ENCODE results near the gene AMD1.

AMD1 gene

GRCh38 chr6:110884321-110884720 lies 9.7 kb downstream of the AMD1 start:
- no peak overlapping the region for H2AFZ ChIP-seq (ENCODE audit: low read depth, low read length, severe bottlenecking)
- no peak overlapping the region for H3K9ac ChIP-seq (ENCODE audit: low read length)
- no peak overlapping the region for H3K4me3 ChIP-seq (ENCODE audit: insufficient read depth, low read length, poor library complexity, severe bottlenecking)
- H3K27ac ChIP-seq (ENCODE audit: low read depth, low read length), result no peak overlapping the region
- H3K4me2 ChIP-seq (ENCODE audit: low read depth, low read length, poor library complexity, severe bottlenecking), result no peak overlapping the region
- TF ChIP-seq EZH2phosphoT487 (conservative IDR thresholded peaks at IDR 0.05; ENCODE audit: low read length) (no peak), CTCF (IDR thresholded peaks at IDR 0.05; ENCODE audit: insufficient read depth, low read length, poor library complexity, severe bottlenecking) (no peak)
- H3K9me2 ChIP-seq (replicated peaks; ENCODE audit: insufficient read depth, low read length), result no peaks in the 10 kb centered on the region
- H3K27me3 ChIP-seq (ENCODE audit: low read length), result no peaks in the 10 kb centered on the region
- peaks cover 7% of the 10 kb centered on the region for H3K36me3 ChIP-seq (ENCODE audit: low read length)
- peaks cover 10% of the 10 kb centered on the region; the same call in 1 of the 2 replicates for H3F3A ChIP-seq (ENCODE audit: insufficient read depth)
- peaks cover 100% of the 10 kb centered on the region for H3K79me2 ChIP-seq (ENCODE audit: insufficient read depth, low read length)
- H4K20me1 ChIP-seq (ENCODE audit: low read depth, low read length), result peaks cover 80% of the 10 kb centered on the region
- H3K9me3 ChIP-seq (ENCODE audit: insufficient read depth, low read length), result no peaks in the 10 kb centered on the region

- H3K9me3 ChIP-seq (ENCODE audit: insufficient read depth, low read length), result no peaks in the 10 kb centered on the region
- no peak overlapping the region for H3K27ac ChIP-seq (ENCODE audit: low read depth, low read length)
- no peak overlapping the region for H3K4me2 ChIP-seq (ENCODE audit: low read depth, low read length, poor library complexity, severe bottlenecking)
- no peak overlapping the region for H3K9ac ChIP-seq (ENCODE audit: low read length)
- peaks cover 14% of the 10 kb centered on the region for H3F3A ChIP-seq (ENCODE audit: insufficient read depth)
- TF ChIP-seq EZH2phosphoT487 (conservative IDR thresholded peaks at IDR 0.05; ENCODE audit: low read length), result no peak
- TF ChIP-seq CTCF (IDR thresholded peaks at IDR 0.05; ENCODE audit: insufficient read depth, low read length, poor library complexity, severe bottlenecking), result no peak
- no peaks in the 10 kb centered on the region for H3K9me2 ChIP-seq (replicated peaks; ENCODE audit: insufficient read depth, low read length)
- peaks cover 77% of the 10 kb centered on the region for H4K20me1 ChIP-seq (ENCODE audit: low read depth, low read length)
- H3K4me3 ChIP-seq (ENCODE audit: insufficient read depth, low read length, poor library complexity, severe bottlenecking), result no peak overlapping the region
- peaks cover 100% of the 10 kb centered on the region for H3K79me2 ChIP-seq (ENCODE audit: insufficient read depth, low read length)
- H2AFZ ChIP-seq (ENCODE audit: low read depth, low read length, severe bottlenecking), result no peak overlapping the region
- peaks cover 16% of the 10 kb centered on the region for H3K36me3 ChIP-seq (ENCODE audit: low read length)
- H3K27me3 ChIP-seq (ENCODE audit: low read length), result no peaks in the 10 kb centered on the region
Observed at GRCh38 chr6:110885526-110885925, 10.9 kb downstream of the AMD1 start.

- Histone ChIP-seq H2AFZ (ENCODE audit: low read depth, low read length, severe bottlenecking) (no peak overlapping the region), H4K20me1 (ENCODE audit: low read depth, low read length) (peaks cover 75% of the 10 kb centered on the region), H3K79me2 (ENCODE audit: insufficient read depth, low read length) (peaks cover 100% of the 10 kb centered on the region), H3K9ac (ENCODE audit: low read length) (no peak overlapping the region), H3K27ac (ENCODE audit: low read depth, low read length) (no peak overlapping the region), H3K27me3 (ENCODE audit: low read length) (no peaks in the 10 kb centered on the region), H3K4me2 (ENCODE audit: low read depth, low read length, poor library complexity, severe bottlenecking) (no peak overlapping the region), H3K36me3 (ENCODE audit: low read length) (peaks cover 27% of the 10 kb centered on the region), H3F3A (ENCODE audit: insufficient read depth) (peaks cover 14% of the 10 kb centered on the region), H3K9me3 (ENCODE audit: insufficient read depth, low read length) (no peaks in the 10 kb centered on the region), H3K4me3 (ENCODE audit: insufficient read depth, low read length, poor library complexity, severe bottlenecking) (no peak overlapping the region), H3K9me2 (replicated peaks; ENCODE audit: insufficient read depth, low read length) (no peaks in the 10 kb centered on the region)
- TF ChIP-seq EZH2phosphoT487 (conservative IDR thresholded peaks at IDR 0.05; ENCODE audit: low read length) (no peak), CTCF (IDR thresholded peaks at IDR 0.05; ENCODE audit: insufficient read depth, low read length, poor library complexity, severe bottlenecking) (no peak)
Observed at GRCh38 chr6:110886555-110887167, 12.1 kb downstream of the AMD1 start.

All from SU-DHL-6 (cell line).